ENCODE results near the gene SELENOM.

SELENOM gene

GRCh38 chr22:31143537-31143936 is 36.2 kb upstream of the SELENOM start:
- TF ChIP-seq TAF1 (IDR thresholded peaks at IDR 0.05; ENCODE audit: low read depth, low read length) (no peak), POU2F2 (IDR thresholded peaks at IDR 0.05; ENCODE audit: low read depth, low read length) (no peak), POLR2A (IDR thresholded peaks at IDR 0.05; ENCODE audit: low read depth, low read length) (no peak), SPI1 (IDR thresholded peaks at IDR 0.05; ENCODE audit: low read depth, low read length) (no peak), POLR2AphosphoS5 (IDR thresholded peaks at IDR 0.05; ENCODE audit: low read depth, low read length) (no peak), PAX5 (IDR thresholded peaks at IDR 0.05; ENCODE audit: insufficient read depth, low read length, severe bottlenecking) (no peak)
- no peak for FAIRE-seq
- no peak for DNase-seq (ENCODE audit: insufficient read length, low spot score)

DNA sequence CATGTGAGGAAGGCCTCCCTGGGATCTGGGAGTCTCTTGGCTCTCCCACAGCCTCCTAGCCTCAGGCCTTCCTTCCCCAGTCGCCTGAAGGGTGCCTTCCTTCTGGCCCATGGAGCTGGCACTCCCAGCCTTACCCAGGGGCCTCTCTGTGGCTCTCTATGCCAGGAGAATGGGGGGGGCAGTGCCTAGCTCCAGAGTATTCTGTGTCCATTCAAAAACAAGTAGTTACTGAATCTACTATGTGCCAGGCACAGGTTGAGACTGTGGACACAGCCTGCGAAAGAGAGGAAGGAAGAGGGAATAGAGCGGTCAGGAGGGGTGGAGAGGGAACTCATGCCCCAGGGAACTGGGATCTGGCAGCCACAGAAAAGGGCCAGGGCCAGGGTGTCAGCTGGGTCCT is 35.7 kb upstream of the SELENOM start:
- no peak for TF ChIP-seq SPI1 (IDR thresholded peaks at IDR 0.05; ENCODE audit: low read depth, low read length)
- TF ChIP-seq PAX5 (IDR thresholded peaks at IDR 0.05; ENCODE audit: insufficient read depth, low read length, severe bottlenecking): no peak
- TF ChIP-seq POLR2A (IDR thresholded peaks at IDR 0.05; ENCODE audit: low read depth, low read length): no peak
- TF ChIP-seq POU2F2 (IDR thresholded peaks at IDR 0.05; ENCODE audit: low read depth, low read length): no peak
- no peak for TF ChIP-seq POLR2AphosphoS5 (IDR thresholded peaks at IDR 0.05; ENCODE audit: low read depth, low read length)
- no peak for TF ChIP-seq TAF1 (IDR thresholded peaks at IDR 0.05; ENCODE audit: low read depth, low read length)
- DNase-seq (ENCODE audit: insufficient read length, low spot score): no peak
- no peak for FAIRE-seq

- DNase-seq (ENCODE audit: insufficient read length, low spot score) (no peak), FAIRE-seq (no peak)
- no peak for TF ChIP-seq PAX5 (IDR thresholded peaks at IDR 0.05; ENCODE audit: insufficient read depth, low read length, severe bottlenecking)
Measured at GRCh38 chr22:31142285-31142684, 34.9 kb upstream of the SELENOM start.

- TF ChIP-seq SPI1 (IDR thresholded peaks at IDR 0.05; ENCODE audit: low read depth, low read length): no peak
- TF ChIP-seq PAX5 (IDR thresholded peaks at IDR 0.05; ENCODE audit: insufficient read depth, low read length, severe bottlenecking): no peak
- TF ChIP-seq POU2F2 (IDR thresholded peaks at IDR 0.05; ENCODE audit: low read depth, low read length): no peak
- TF ChIP-seq POLR2AphosphoS5 (IDR thresholded peaks at IDR 0.05; ENCODE audit: low read depth, low read length): no peak
- no peak for TF ChIP-seq POLR2A (IDR thresholded peaks at IDR 0.05; ENCODE audit: low read depth, low read length)
- TF ChIP-seq TAF1 (IDR thresholded peaks at IDR 0.05; ENCODE audit: low read depth, low read length): no peak
- DNase-seq (ENCODE audit: insufficient read length, low spot score) (no peak), FAIRE-seq (no peak)
Measured at GRCh38 chr22:31141551-31141950, 34.2 kb upstream of the SELENOM start.

DNA sequence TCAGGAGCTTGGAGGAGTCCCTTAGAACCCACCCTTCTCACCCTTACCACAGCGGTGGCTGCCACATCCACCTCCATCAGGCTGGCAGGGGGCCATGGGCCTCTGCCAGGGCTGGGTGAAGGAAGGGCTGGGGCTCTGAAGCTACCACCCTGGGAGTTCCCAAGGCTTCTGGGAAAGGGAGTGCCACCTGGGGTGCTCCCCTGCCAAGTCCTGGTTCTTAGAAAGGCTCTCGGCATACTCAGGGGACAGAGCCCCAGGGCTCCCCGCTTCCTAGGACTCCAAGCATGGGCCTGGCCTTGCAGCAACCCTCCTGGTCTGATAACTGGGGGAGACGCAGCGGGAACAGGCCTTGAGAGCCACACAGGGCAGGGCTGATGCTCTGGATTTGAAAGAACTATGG is 33.4 kb upstream of the SELENOM start:
- FAIRE-seq: no peak
- TF ChIP-seq PAX5 (IDR thresholded peaks at IDR 0.05; ENCODE audit: insufficient read depth, low read length, severe bottlenecking) (no peak), POLR2A (IDR thresholded peaks at IDR 0.05; ENCODE audit: low read depth, low read length) (no peak), TAF1 (IDR thresholded peaks at IDR 0.05; ENCODE audit: low read depth, low read length) (no peak), POU2F2 (IDR thresholded peaks at IDR 0.05; ENCODE audit: low read depth, low read length) (no peak), SPI1 (IDR thresholded peaks at IDR 0.05; ENCODE audit: low read depth, low read length) (no peak), POLR2AphosphoS5 (IDR thresholded peaks at IDR 0.05; ENCODE audit: low read depth, low read length) (no peak)
- DNase-seq (ENCODE audit: insufficient read length, low spot score): no peak

DNA sequence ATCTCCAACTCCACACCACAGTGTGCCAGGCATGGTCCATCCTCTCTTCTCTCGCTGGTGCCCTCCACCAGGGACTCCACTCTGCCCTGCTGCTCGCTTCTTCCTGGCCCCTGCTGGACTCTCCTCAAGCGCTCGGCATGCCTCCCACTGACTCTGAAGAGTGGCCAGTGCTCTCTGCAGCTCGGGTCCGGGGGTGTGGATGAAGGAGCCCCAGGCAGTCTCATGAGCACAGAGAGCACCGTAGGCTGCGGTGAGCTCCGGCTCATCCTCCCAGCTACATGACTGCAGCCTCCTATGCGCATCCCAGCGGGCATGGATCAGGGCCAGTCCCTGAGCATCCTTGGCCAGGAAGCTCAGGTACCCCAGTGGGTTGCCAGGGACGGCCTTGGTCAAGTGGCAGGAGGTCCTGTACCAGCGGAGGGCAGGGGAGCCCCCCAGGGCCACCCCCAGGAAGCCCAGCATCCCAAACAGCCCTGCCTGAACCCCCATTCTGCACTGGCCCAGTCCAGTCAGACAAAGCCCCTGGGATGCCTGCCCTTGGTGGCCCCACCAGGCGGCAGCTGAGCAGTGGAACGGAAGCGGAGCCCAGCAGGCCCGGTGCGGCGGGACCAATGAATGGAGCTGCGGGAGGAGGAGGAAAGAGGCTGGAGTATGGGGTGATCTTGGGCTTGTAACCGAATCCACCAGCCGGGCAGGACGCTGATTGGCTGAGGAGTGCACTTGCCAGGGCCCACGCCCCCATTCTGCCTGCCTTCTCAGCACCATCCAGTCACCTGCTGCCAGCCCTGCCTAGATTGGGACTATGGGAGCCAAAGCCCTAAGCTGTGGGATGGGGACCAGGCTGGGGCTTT is 32.7 kb upstream of the SELENOM start, which contains the start of gene PLA2G3:
Gene PLA2G3, minus strand, starts transcription at position 643 of the 851 bp plus-strand sequence. Its CDS starts 154 bp downstream, at position 489.
- no peak for TF ChIP-seq POLR2A (IDR thresholded peaks at IDR 0.05; ENCODE audit: low read depth, low read length)
- no peak for TF ChIP-seq POLR2AphosphoS5 (IDR thresholded peaks at IDR 0.05; ENCODE audit: low read depth, low read length)
- no peak for TF ChIP-seq PAX5 (IDR thresholded peaks at IDR 0.05; ENCODE audit: insufficient read depth, low read length, severe bottlenecking)
- no peak for TF ChIP-seq TAF1 (IDR thresholded peaks at IDR 0.05; ENCODE audit: low read depth, low read length)
- no peak for TF ChIP-seq SPI1 (IDR thresholded peaks at IDR 0.05; ENCODE audit: low read depth, low read length)
- TF ChIP-seq POU2F2 (IDR thresholded peaks at IDR 0.05; ENCODE audit: low read depth, low read length): no peak
- FAIRE-seq (no peak), DNase-seq (ENCODE audit: insufficient read length, low spot score) (no peak)

DNA sequence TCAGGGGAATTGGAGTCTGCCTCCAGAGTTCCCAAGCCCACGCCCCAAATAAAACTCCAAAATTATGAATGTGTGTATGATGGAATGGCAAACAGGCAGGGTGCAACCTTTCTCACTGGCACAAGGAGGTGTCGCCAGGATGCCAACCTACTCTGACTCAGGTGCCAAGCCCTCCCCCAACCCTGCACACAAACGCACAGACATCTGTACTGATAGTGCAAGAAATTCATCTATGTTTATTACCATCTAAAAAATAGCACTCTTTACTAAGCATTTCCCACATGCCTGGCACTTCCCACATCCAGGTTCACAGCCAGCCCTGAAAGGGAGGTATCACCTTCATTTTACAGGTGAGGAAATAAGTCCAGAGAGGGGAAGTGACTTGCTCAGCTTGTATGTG is 31.7 kb upstream of the SELENOM start:
- FAIRE-seq (no peak), DNase-seq (ENCODE audit: insufficient read length, low spot score) (no peak)
- TF ChIP-seq POLR2A (IDR thresholded peaks at IDR 0.05; ENCODE audit: low read depth, low read length) (no peak), POLR2AphosphoS5 (IDR thresholded peaks at IDR 0.05; ENCODE audit: low read depth, low read length) (no peak), PAX5 (IDR thresholded peaks at IDR 0.05; ENCODE audit: insufficient read depth, low read length, severe bottlenecking) (no peak), TAF1 (IDR thresholded peaks at IDR 0.05; ENCODE audit: low read depth, low read length) (no peak), SPI1 (IDR thresholded peaks at IDR 0.05; ENCODE audit: low read depth, low read length) (no peak), POU2F2 (IDR thresholded peaks at IDR 0.05; ENCODE audit: low read depth, low read length) (no peak)

- FAIRE-seq: no peak
- no peak for TF ChIP-seq SPI1 (IDR thresholded peaks at IDR 0.05; ENCODE audit: low read depth, low read length)
- TF ChIP-seq TAF1 (IDR thresholded peaks at IDR 0.05; ENCODE audit: low read depth, low read length): no peak
- no peak for TF ChIP-seq PAX5 (IDR thresholded peaks at IDR 0.05; ENCODE audit: insufficient read depth, low read length, severe bottlenecking)
- TF ChIP-seq POU2F2 (IDR thresholded peaks at IDR 0.05; ENCODE audit: low read depth, low read length): no peak
- no peak for TF ChIP-seq POLR2AphosphoS5 (IDR thresholded peaks at IDR 0.05; ENCODE audit: low read depth, low read length)
- TF ChIP-seq POLR2A (IDR thresholded peaks at IDR 0.05; ENCODE audit: low read depth, low read length): no peak
Measured at GRCh38 chr22:31138126-31138525, 30.8 kb upstream of the SELENOM start.

DNA sequence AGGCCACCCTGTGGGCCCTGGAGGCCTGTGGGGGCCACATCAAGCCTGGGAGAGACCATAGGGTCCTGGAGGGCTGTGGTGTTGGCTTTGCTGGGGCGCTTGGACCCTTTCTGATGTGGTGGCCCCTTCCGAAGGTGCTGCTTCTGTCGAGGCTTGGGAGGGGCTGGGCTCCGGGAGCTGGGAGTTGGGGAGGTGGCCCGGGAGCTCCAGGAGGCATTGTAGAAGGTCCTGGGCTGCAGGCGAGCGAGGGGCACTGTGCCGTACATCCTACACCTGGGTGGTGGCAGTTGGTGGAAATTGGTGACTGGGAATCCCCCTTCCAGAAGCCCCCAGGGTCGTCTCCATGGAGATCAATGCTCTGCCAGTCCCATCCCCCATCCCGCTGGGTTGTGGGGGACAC is 30.4 kb upstream of the SELENOM start:
- no peak for FAIRE-seq
- DNase-seq (ENCODE audit: insufficient read length, low spot score): no peak
- no peak for TF ChIP-seq POLR2A (IDR thresholded peaks at IDR 0.05; ENCODE audit: low read depth, low read length)
- no peak for TF ChIP-seq TAF1 (IDR thresholded peaks at IDR 0.05; ENCODE audit: low read depth, low read length)
- no peak for TF ChIP-seq POU2F2 (IDR thresholded peaks at IDR 0.05; ENCODE audit: low read depth, low read length)
- TF ChIP-seq SPI1 (IDR thresholded peaks at IDR 0.05; ENCODE audit: low read depth, low read length): no peak
- no peak for TF ChIP-seq POLR2AphosphoS5 (IDR thresholded peaks at IDR 0.05; ENCODE audit: low read depth, low read length)
- TF ChIP-seq PAX5 (IDR thresholded peaks at IDR 0.05; ENCODE audit: insufficient read depth, low read length, severe bottlenecking): no peak

More at GRCh38 chr22:31138126-31138525, 30.8 kb upstream of the SELENOM start:
- DNase-seq (ENCODE audit: insufficient read length, low spot score): no peak
